Eye (tissue), 1 donor: ENCODE measurements around the gene MLLT3.

Experiments used
- DNase-seq: peaks from one replicate; pipeline ENCODE4 v3.0.0-alpha.2; 2015

Gene MLLT3

GRCh38 chr9:20508242-20508641 is 114.1 kb downstream of the MLLT3 start:
- peak; percentile 33 for DNase-seq

DNA sequence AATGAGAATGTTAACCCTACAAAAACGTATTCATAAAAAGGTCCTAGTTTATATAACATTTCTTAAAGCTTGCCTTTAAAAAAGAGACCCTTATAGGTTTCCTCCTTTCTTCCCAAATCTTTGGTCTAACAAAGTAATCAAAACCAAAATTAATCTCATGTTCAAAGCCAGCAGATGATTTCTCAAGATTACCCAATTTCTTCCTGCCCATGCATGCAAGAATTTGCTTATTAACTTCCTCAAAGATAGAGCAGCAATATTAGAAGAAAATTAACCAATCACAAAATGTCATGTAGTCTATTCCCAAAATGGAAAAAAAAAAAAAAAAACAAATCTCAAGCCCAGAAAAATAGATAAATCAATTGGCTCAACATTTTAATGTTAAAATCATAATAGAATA is 114.9 kb downstream of the MLLT3 start:
- DNase-seq, result no peak

- DNase-seq, result peak; percentile 24
Measured at GRCh38 chr9:20506099-20506900, 116.0 kb downstream of the MLLT3 start.

GRCh38 chr9:20505574-20505973 is 116.7 kb downstream of the MLLT3 start:
- no peak for DNase-seq

- DNase-seq, result no peak
Measured at GRCh38 chr9:20504930-20505329, 117.4 kb downstream of the MLLT3 start.

- DNase-seq, result no peak
Measured at GRCh38 chr9:20500101-20500500, 122.2 kb downstream of the MLLT3 start.

GRCh38 chr9:20499013-20499412 is 123.3 kb downstream of the MLLT3 start:
- DNase-seq, result no peak

DNA sequence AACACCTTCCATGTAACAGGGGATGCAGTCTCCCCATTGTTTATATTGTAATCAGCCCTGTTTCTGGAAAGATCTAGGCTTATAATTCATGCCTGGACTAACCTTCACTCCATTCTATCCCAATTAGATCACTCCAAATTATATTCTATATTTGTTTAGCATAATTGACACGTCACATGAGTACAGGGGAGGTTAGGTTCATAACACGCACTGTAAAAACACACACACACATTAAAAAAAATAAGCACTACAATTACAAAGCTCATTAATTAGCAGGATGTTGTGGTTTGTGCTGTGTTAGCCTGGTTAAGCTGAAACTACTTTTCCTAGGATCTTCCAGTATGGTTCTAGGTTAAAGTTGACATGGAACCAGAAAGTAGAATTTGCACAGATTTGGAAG is 126.0 kb downstream of the MLLT3 start:
- DNase-seq, result no peak

GRCh38 chr9:20495098-20495497 is 127.2 kb downstream of the MLLT3 start:
- DNase-seq, result peak; percentile 28

DNA sequence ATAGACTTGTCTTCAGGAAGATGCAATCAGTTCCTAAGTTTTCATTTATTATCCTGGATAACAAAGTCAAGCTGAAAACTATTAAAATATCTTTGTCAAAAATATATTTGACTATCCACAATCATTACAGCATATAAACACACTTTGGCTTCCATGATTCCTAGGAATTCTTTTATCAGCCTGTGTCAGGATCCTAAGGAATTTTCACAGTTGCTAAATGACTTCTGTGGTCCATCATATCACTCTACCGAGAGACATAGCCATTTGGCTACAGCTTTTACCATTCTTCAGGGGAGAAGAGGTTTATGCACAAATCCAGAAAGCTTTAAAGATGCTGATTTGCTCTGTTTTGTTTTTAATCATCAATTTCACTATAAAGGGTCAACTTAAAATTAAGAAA is 128.3 kb downstream of the MLLT3 start:
- DNase-seq, result no peak

DNA sequence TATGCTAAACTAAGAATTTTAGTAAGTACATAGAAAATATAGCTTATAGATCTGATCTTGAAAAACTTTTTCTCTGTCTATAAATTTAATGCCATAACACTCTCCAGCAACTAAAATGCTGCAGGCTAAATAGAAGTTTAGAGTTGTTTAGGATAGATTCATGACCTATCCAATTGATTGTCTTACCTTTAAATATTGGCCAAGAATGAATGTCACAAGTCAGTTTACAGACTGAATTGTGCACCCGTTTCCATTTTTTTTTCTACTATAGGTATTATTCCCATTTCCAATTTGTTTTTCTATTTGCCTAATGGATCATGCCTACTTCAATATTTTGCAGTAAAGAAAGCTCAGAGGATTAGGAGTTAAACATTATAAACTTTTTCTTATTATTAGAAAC is 129.5 kb downstream of the MLLT3 start:
- DNase-seq, result no peak

DNA sequence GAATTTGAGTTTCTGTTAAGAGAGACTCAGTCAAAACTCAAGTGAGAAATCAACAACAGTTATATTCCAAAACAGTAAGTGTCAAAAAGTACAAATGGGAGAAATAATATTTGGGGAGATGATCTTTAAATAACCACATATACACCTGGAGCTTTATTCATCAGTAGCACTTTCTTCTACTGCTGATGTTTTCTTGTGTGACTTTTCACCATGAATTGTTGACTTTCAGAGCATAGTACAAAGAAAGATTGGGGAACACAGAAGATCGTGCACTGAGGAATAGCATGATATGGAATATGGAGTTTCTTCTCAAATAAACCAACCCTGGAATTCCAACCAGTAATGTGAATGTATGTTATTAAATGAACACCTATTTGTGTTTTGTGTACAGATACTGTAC is 130.7 kb downstream of the MLLT3 start:
- DNase-seq, result no peak

DNA sequence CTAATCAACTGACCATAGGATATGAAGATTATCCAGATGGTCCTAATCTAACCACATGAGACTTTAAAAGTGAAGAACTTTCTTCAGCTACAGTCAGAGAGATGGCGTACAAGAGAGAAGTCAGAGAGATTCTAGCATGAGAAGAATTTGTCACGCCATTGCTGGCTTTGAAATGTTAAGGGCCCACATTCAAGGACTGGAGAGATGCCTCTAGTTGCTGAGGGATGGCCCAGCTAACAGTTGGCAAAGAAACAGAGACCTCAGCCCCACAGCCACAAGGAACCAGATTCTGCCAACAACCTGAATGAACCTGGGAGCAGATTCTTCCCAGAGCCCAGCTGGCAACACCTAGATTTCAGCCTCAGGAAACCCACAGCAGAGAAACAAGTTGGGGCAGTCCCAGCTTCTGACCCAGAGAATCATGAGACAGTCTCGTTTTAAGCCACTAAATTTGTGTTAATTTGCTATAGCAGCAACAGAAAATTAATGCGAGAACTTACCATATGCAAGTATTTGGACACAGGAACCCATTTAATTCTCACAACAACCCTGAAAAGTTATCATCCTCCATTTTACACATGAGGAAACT is 132.0 kb downstream of the MLLT3 start:
- no peak for DNase-seq

- no peak for DNase-seq
Measured at GRCh38 chr9:20488691-20489090, 133.6 kb downstream of the MLLT3 start.

DNA sequence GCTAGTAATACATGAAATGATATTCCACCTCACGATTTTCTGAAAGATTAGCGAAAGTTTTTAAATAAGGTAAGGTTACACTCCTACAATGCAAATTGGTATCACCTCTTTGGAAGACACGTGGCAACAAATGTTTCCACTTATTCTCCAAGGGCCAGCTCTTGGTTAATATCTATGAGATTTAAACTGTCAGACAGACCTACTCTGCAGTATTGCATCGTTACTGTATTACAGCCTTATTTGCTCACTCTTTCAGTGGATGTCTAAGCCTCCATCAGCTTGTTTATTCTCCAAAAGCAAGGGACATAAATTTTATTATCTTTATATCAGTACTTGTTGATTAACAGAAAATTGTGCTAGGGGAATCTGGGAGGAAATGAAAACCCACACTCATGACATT is 135.7 kb downstream of the MLLT3 start:
- no peak for DNase-seq

DNA sequence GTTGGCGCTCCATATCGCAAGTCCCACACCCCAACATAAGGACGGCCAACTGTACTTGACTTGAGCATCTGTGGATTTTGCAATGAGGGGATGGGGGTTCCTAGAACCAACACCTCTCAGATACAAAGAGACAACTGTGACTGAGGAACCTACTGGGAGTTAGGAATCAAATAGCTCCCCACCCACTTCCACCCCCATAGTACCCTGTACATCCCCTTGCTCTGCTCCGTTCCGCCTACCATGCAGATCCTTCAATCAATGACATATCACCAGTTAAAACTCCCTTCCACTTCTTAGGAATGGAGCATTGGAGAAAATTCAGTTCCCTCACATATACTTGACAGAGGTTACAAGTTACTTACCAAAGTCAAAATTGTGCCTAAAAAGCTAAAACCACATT is 140.9 kb downstream of the MLLT3 start:
- DNase-seq, result no peak

GRCh38 chr9:20480249-20480648 is 142.1 kb downstream of the MLLT3 start:
- no peak for DNase-seq

DNA sequence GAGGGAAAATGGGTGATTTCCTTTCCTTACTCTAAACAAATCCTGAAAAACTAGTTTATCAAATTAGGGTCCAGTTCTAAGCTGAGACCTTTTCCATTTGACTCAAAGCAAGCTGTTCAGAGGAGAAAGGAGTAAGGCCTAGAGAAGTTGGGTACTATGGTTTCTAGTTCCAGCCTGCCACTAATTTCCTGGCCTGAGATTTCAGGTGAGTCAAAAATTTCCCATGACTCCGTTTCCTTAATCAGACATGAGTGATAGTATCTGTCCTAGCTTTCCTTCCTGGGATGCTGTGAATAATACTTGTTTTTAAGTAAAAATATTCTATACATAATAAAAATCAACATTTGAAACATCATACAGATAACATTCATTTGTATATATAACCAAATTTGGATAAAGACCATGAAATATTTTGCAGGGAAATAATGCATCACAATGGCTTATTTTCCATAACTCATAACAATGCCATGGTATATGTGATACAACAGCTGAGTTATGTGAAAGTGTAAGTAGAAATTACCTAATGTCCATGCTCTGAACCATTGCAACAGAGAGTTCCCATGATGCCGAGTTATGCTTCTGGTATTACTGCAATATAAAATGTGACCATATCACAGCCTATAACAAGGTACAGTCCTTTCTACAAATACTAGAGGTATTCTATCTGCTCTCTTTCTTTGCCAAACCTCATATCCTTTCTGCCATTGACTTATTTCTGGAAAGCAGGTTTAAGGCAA is 142.7 kb downstream of the MLLT3 start:
- DNase-seq, result no peak

- peak; percentile 40 for DNase-seq
Measured at GRCh38 chr9:20478786-20479185, 143.5 kb downstream of the MLLT3 start.

DNA sequence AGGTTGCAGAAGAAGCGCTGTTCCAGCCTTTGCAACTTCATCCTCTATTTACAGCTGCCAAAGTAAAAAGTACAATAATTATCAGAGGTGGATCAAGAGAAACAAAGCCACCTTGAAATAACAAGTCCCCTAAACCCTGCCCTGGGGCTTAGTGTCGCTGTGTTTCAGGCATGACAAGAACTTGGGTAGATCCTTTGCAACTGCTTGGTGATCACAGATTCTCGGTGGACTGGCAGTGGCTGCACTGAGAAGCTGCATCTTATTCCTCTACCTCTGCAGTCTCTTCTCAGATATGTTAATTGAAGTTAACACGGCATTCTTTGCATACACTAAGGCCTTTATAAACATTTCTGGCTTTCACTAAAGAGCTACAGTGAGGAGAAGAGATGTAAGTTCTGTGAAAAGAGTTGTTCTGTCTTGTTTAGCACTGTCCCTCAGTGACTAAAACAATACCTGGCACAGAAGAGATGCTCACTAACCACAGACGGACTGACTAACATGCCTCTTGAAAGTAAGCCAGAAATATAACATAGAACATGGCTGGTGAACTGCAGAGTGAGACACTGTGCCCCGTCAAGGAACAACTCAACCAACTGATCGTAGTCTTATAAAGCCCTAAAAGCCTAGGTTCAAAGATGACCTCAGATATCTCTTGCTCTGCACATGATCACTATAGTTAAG is 144.2 kb downstream of the MLLT3 start:
- DNase-seq, result no peak

- DNase-seq, result peak; percentile 65
Measured at GRCh38 chr9:20476912-20477521, 145.3 kb downstream of the MLLT3 start.

GRCh38 chr9:20474496-20474895 is 147.8 kb downstream of the MLLT3 start:
- DNase-seq, result no peak

DNA sequence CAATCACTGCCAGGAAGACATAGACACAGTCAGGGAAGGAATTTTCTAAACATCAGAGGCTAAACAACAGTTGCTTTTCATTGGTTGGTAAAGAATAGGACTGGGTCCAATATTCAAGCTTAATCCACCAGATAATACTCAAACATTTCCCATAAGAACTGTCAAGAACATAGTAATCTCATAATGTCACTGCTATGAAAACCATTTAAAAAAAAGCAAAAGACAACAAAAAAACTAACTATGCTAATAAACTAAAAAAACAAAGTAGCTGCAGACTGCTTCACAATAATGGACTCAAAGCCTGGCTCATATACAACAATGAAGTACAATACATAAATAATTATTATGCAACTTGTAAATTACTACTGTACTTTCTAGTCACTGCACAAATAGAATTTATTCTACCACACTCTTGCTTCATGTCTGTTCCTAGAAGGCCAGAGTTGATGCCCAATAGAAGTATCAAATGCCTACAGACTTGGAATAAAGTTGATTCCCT is 148.7 kb downstream of the MLLT3 start:
- DNase-seq, result no peak
